IPS DF 4.7 (cell line): ENCODE results near the gene BMPER.
"Not testable (repeated sequence)": the region's sequence is repeated elsewhere in the genome, so short reads cannot be mapped to it uniquely, and the experiment has no call there.

Source experiments
- DNase-seq: peaks from one replicate; pipeline ENCODE4 v3.0.0-alpha.2; 2013; ENCODE audit warnings: low spot score; ENCODE audit errors: extremely low read depth

The BMPER gene

DNA sequence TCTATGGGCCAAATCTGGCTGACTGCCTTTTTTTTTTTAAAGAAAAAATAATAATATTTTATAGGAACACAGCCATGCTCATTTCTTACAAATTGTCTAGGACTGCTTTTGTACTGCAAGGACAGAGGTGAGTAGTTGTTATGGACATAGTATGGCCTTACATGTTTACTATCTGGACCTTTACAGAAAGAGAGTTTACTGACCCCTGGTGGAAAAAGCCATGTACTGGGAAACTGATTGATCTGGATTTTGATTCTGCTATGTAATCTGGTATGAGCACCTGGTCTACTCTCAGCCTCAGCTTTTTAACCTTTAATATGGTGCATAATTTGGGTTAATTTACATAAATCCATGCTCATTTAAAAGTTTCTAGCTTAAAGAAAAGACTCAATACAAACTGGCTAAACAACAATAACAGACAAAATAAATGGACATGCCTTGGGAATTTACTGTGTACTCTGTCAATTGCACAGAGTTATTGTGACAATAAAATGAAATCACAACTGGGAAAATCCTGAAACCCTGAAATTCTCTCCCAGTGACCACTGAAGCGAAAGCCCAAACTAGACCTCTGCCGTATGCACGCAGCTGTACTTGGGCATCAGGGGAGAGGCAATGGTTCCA, 260.7 kb downstream of the BMPER start:
- no peak for DNase-seq

DNA sequence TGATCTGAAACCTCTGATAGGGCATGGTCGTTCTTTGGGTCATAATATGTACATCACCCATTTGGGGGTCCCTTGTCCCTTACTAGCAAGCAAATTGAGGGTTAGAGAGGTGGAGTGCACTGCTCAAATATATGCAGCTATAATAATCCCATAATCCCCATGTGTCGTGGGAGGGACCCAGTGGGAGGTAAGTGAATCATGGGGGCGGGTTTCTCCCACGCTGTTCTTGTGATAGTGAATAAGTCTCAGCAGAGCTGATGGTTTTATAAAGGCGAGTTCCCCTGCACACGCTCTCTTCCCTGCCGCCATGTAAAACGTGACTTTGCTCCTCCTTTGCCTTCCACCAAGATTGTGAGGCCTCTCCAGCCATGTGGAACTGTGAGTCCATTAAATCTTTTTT, 262.7 kb downstream of the BMPER start:
- no peak for DNase-seq

DNA sequence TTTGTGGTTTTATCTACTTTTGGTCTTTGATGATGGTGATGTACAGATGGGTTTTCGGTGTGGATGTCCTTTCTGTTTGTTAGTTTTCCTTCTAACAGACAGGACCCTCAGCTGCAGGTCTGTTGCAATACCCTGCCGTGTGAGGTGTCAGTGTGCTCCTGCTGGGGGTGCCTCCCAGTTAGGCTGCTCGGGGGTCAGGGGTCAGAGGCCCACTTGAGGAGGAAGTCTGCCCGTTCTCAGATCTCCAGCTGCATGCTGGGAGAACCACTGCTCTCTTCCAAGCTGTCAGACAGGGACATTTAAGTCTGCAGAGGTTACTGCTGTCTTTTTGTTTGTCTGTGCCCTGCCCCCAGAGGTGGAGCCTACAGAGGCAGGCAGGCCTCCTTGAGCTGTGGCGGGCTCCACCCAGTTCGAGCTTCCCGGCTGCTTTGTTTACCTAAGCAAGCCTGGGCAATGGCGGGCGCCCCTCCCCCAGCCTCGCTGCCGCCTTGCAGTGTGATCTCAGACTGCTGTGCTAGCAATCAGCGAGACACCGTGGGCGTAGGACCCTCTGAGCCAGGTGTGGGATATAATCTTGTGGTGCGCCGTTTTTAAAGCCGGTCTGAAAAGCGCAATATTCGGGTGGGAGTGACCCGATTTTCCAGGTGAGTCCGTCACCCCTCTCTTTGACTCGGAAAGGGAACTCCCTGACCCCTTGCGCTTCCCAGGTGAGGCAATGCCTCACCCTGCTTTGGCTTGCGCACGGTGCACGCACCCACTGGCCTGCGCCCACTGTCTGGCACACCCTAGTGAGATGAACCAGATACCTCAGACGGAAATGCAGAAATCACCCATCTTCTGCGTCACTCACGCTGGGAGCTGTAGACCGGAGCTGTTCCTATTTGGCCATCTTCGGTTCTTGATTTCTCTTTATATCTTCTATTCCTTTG, 269.6 kb downstream of the BMPER start:
- DNase-seq = not testable (repeated sequence)

DNA sequence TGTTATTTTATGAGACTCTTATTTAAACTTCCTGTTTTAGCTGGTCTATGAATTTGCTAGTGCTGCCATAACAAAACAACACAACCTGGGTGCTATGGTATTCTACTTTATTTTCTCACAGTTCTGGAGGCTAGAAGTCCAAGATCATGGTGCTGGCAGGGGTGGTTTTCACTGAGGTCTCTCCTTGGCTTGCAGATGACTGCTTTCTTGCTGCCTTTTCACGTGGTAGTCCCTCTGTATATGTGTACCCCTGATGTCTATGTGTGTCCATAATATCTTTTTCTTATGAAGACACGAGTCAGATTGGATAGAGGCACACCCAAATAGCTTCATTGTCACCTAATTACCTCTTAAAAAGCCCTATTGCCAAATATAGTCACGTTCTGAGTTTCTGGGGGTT, 270.5 kb downstream of the BMPER start:
- no peak for DNase-seq

DNA sequence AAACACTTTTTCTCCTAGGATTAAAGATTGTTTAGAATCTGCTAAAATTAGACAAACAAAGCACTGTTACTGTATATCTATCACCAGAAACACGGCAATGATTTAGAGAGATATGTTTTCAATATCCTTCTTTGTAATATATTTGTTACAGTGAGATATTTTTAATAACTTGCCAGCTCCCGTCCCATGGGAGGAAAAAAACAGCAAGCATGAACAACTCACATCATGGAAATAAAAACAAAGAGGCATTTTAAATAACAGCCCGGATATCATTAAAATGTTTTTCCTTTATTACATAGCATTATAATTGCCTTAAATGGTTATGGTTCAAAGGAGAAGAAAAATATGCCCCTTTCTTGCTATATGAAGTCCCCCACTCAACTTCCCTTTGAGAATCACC, 272.1 kb downstream of the BMPER start:
- DNase-seq = no peak

DNA sequence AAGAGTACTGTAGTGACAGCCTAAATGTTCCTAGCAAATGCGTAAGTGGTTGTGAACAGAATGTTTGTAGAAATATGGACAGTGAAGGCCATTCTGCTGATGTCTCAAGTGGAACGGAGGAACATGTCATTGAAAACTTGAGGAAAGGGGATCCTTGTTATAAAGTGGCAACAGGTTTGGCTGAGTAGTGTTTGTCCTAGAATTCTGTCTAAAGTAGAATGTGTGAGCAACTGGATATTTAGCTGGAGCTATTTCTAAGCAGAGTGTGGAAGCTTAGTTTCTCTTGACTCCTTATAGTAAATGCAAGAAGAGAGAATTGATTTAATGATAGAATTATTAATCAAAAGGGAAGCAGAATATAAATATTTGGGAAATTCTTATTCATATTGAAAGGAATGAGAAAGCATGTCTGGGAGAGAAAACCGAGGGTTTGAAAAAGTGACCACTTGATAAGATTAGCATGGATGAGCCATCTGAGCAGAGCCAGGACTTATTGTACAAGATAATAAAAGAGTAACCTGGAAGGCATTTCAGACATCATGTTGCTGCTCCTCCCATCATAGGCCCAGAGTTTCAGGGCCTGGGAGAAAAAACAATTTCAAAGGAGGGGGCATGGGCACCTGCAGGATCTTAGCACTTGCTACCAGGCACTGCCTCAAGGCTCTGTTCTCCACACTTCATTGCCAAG, 276.1 kb downstream of the BMPER start:
- no peak for DNase-seq

DNA sequence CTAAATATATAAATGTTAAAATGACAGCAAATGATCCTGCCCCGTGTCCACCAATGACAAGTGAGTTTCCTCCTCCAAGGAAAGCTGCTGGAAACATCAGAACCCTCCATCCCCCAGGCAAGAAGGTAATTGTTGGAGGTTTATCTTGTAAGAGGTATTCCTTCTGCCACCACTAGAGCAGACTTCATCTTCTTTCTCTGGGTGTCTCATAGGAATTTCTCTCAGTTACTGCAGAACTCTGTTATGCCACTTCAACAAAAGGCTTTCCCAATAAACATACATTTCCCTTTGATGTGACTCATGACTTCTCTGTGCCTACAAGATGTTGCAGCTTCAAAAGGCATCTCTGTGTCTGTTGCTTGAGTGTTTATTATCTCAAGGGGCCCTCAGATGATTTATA, 279.1 kb downstream of the BMPER start:
- no peak for DNase-seq

DNA sequence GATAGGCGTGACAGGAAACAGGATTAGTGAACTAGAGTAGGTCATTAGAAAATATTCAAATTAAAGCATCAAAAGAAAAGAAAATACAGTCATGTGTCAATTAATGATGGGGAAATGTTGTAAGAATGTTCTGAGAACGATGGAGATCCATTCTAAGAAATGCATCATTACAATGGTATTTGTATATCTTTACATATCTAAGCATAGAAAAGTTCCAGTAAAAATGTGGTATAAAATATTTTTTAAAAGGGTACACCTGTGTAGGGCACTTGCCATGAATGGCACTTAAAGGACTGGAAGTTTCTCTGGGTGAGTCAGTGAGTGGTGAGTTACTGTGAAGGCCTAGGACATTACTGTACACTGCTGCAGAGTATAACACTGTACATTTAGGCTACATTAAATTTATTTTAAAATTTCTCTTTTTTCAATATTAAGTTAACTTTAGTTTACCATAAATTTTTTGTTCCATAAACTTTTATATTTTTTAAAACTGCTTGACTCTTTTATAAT, 282.5 kb downstream of the BMPER start:
- DNase-seq = no peak

DNA sequence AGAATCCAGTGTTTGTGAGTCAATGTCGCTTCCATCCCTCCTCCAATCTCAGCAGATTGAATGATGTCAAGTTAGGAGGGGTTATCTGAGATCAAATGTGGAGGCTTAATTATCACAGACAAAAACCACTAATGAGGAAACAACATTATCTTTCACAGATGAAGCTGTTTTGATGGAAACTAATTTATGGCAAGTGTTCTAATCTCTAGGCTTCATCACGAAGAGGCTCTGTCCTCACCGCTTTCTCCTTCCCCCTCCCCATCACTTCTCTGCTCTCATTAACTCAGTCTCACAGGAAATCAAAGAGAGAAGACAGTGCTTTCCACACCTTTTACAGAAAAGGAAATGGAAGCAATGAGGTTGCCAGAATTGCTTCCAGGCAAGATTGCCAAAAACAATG, 283.7 kb downstream of the BMPER start:
- DNase-seq = no peak

DNA sequence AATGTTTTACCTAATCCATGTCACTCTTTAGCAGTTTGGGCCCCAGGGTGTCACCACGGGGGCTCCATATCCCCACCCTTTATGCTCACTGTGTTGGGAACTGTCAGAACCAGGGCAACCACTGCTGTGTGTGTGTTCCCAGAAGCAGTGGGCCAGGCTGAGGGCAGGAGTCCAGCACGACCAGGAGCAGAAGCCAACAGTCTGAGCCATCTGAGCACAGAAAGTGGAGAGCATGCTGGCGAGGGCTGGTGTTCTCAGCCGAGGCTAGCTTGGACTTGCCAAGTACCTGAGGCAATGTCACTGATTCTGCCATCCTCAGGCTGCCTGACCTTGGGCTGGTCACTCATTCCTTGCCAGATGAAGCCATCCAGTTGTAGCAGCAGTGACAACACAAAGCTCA, 285.0 kb downstream of the BMPER start:
- no peak for DNase-seq

DNA sequence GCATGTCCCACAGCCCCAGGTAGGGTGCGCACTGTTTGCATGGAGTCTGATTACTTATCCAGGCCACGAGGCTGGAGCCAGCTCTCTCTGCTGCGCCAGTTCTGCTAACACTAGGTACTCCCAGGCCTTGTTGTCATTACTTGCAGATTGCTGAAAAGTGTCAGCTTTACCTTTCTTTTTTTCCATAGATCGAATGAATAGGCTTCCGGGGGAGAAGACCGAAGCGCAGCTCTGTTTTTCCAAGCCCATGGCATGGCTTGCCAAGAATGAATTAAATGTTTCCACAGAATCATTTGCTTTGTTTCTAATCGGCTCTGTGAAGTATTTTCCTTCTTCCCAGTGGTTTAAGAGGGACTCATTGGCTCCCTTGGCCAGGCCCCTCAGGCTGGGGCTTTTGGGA, 285.8 kb downstream of the BMPER start:
- no peak for DNase-seq

DNA sequence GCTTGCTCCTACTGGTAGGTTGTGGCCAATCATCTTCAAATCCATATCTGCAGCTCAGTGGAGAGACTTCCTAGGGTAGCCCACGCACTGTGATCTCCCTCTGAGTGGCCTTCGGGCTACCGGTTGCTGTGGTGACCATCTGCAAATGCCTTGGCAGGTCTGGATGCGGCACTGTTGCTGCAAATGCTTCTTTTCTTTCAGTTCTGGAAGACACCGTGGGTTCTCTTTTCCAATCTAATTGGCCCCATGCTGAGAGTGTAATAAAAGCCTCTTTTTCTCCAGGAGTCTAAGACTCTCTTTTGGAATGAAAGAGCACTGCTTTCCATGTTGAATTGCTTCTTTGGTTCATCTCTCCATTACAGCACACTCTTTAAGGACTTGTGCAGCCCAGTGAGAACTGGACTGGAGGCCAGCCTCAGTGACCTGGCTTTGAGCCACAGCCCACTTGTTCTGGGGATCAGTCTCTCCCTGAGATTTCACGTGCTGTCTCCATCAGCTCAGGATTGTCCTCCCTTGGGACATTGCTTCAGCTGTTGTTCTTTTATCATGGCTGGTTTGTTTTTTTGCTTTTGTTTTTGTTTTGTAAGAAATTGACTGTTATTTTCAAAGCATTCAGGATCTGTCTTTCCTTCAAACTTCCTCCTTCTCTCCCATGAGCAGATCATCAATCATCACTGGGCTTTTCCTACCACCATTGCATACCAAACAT, 286.6 kb downstream of the BMPER start:
- DNase-seq = no peak

DNA sequence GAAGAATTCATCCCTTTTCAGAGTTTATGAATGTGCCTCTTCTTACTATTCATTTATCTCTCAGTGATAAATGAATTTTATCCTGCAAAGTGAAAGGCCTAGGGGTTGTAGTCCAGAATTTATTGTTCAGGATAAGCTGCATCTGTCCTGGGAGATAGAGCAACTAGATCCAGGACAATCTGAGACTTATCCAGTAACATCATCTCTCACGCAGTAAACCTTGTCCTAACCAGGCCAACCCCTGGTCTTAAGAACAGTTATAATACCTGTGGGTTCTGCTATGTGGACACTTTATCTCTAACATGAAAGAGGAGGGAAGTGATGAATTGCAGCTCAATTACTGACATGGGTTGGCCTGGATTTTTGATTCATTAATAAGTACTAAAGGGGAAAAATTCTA, 287.6 kb downstream of the BMPER start:
- DNase-seq = no peak

DNA sequence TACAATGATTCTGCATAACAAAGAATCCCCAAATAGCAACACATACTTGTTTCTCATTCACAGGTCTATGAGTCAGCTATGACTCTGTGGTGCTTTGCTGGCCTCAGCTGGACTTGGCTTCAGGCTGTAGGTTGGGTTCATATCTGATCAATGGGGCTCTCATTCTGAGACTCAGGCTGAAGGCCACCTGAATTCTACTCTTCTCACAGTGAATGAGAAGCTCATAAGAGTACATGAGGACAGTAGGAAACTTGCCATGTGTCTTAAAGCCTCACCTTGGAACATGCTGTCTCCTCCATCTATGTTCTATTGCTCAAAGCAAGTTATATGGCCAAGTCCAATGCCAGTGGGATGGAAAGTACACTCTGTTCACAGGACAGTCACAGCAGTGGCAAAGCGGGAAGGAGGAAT, 292.9 kb downstream of the BMPER start:
- no peak for DNase-seq
